A673 (cell line): Measurements from ENCODE around the gene OR2V1.

Source experiments
- CTCF ChIP-seq: fragments of 300-800, 200-600 bp; sonication (generic); conservative IDR thresholded peaks from 2 replicates; pipeline ENCODE4 v1.5.1; 2017; ENCODE audit warnings: low read depth, mild to moderate bottlenecking, antibody characterized with exemption, low read length, moderate library complexity, mixed read lengths
- EZH2 ChIP-seq: fragments of 200-600 bp; sonication (generic); IDR thresholded peaks from 2 replicates; pipeline ENCODE4 v1.6.1; 2017; ENCODE audit warnings: borderline replicate concordance, low read depth, mild to moderate bottlenecking, mixed read lengths, antibody characterized with exemption, low read length; ENCODE audit not compliant: poor library complexity, severe bottlenecking

- TF ChIP-seq CTCF = no peak
- TF ChIP-seq EZH2 = no peak
Measured at GRCh38 chr5:181173027-181173419, 42.1 kb upstream of the OR2V1 start.
